Stimulated activated CD4-positive, alpha-beta T cell treated with anti-CD3 and anti-CD28 coated beads, Interleukin-1b, Interleukin-23, amount 100 ng/mL, for 4 hours (primary cell): ENCODE data around the gene FOXP1.

ENCODE experiments used
- DNase-seq, 2 donors: peaks; one replicate each; pipeline ENCODE4 v3.0.0-alpha.2; 2020; ENCODE audit warnings: low read depth in 2 of 2

The FOXP1 gene

GRCh38 chr3:71505767-71506350, 77.7 kb downstream of the FOXP1 start:
- no peak for DNase-seq

GRCh38 chr3:71504250-71505036, 79.1 kb downstream of the FOXP1 start:
- no peak for DNase-seq

GRCh38 chr3:71503525-71504249, 79.8 kb downstream of the FOXP1 start:
- no peak for DNase-seq

- DNase-seq = no peak
These were observed 81.4 kb downstream of the FOXP1 start for GRCh38 chr3:71502066-71502625.

- DNase-seq = no peak
These were observed 82.8 kb downstream of the FOXP1 start for GRCh38 chr3:71500696-71501095.

GRCh38 chr3:71499227-71499876, 84.2 kb downstream of the FOXP1 start:
- DNase-seq = no peak

GRCh38 chr3:71498543-71498942, 85.0 kb downstream of the FOXP1 start:
- DNase-seq = no peak

- no peak for DNase-seq
These were observed 85.5 kb downstream of the FOXP1 start for GRCh38 chr3:71497971-71498444.

- no peak for DNase-seq
These were observed 86.1 kb downstream of the FOXP1 start for GRCh38 chr3:71497367-71497897.

GRCh38 chr3:71495708-71496472, 87.6 kb downstream of the FOXP1 start:
- DNase-seq = no peak

GRCh38 chr3:71494212-71494611, 89.3 kb downstream of the FOXP1 start:
- DNase-seq = no peak

- no peak for DNase-seq
These were observed 90.4 kb downstream of the FOXP1 start for GRCh38 chr3:71492974-71493771.

GRCh38 chr3:71492566-71492965, 91.0 kb downstream of the FOXP1 start:
- DNase-seq = no peak

- DNase-seq = no peak
These were observed 92.3 kb downstream of the FOXP1 start for GRCh38 chr3:71491154-71491752.

- DNase-seq = no peak
These were observed 92.8 kb downstream of the FOXP1 start for GRCh38 chr3:71490692-71491091.

GRCh38 chr3:71489315-71489761, 94.2 kb downstream of the FOXP1 start:
- no peak for DNase-seq

- DNase-seq = no peak
These were observed 94.6 kb downstream of the FOXP1 start for GRCh38 chr3:71488882-71489281.

GRCh38 chr3:71488391-71488809, 95.1 kb downstream of the FOXP1 start:
- no peak for DNase-seq

- DNase-seq = no peak
These were observed 96.1 kb downstream of the FOXP1 start for GRCh38 chr3:71487418-71487817.
